Fibroblast of the aortic adventitia (primary cell): ENCODE measurements around the gene IRF2. TPM values are rescaled to one million over a fixed set of nuclear protein-coding genes. Genes with fewer than 3 reads are reported as not detected.

Source experiments
- DNase-seq: peaks from one replicate; pipeline ENCODE4 v3.0.0-alpha.2; 2010; ENCODE audit warnings: low read depth
- H3K4me3 ChIP-seq: 2 replicates; pipeline ENCODE4 v1.5.1; 2011; ENCODE audit warnings: low read depth, mild to moderate bottlenecking, control low read depth, low read length, moderate library complexity
- total RNA-seq: library from RNA; depleted of rRNA; stranded (reverse); fragments of >200 nt; gene quantifications from 2 replicates; pipeline ENCODE4 v1.2.3, GENCODE V29; 2012; ENCODE audit warnings: low replicate concordance
- TF ChIP-seq, protein P1 (sequence below): IDR thresholded peaks from 2 replicates; pipeline ENCODE4 v1.5.1; 2011; ENCODE audit warnings: mild to moderate bottlenecking, low read length, control low read depth, inconsistent platforms; ENCODE audit not compliant: insufficient read depth

The IRF2 gene
- total RNA-seq, 1 donor = 35.2 TPM

DNA sequence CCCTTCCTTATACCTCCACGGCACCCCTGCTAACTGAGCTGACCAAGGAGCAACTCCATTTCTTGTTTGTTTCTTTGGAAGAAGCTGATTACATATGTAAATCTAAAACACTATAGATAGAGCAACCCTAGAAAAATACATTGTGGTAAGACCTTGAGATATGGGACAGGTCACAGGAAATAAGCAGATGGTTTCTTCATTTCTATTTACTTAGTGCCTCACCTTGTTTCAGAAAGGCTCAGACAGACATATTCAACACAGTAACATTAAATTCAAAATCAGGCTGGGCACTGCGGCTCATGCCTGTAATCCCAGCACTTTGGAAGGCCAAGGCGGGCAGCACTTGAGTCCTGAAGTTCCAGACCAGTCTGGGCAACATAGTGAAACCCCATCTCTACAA lies 47.3 kb downstream of the IRF2 start:
- DNase-seq = no peak
- TF ChIP-seq, protein P1, sequence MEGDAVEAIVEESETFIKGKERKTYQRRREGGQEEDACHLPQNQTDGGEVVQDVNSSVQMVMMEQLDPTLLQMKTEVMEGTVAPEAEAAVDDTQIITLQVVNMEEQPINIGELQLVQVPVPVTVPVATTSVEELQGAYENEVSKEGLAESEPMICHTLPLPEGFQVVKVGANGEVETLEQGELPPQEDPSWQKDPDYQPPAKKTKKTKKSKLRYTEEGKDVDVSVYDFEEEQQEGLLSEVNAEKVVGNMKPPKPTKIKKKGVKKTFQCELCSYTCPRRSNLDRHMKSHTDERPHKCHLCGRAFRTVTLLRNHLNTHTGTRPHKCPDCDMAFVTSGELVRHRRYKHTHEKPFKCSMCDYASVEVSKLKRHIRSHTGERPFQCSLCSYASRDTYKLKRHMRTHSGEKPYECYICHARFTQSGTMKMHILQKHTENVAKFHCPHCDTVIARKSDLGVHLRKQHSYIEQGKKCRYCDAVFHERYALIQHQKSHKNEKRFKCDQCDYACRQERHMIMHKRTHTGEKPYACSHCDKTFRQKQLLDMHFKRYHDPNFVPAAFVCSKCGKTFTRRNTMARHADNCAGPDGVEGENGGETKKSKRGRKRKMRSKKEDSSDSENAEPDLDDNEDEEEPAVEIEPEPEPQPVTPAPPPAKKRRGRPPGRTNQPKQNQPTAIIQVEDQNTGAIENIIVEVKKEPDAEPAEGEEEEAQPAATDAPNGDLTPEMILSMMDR = no peak
- no peak overlapping the region for H3K4me3 ChIP-seq

DNA sequence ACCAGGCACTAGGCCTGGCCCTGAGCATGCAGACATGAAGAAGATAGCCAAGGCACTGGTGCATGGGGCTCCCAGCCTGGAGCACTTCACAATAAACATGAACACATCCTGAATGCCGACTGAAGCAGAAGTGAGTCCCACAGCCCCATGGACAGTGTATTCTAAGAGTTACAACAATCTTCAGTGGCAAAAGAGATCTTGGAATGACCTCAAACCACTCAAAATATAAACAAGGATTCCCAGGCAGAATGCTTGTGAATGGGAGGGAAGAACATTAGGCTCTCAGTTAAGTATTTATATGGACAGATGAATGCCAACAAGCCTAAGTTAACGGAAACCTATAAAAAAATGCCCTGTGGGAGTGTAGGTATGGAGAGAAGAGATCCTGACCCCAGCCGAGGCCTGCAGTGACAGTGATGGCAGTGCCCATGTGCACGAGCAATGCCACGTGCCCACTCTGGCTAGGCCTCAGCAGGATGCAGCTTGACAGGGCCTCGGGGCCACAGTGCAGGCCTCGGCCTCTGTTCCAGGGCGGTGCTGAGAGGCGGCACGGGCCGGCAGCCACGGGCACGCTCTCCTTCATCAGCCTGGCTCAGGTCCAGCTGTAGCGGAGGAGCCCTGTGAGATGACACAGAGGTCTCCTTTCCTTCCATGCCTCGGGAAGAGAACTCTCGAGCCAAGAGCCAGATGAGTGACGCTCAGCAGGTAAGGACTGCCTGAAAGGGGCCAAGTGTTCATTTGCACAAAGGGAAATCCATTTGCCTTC lies 49.2 kb downstream of the IRF2 start:
- TF ChIP-seq, protein P1 = no peak
- H3K4me3 ChIP-seq = no peak overlapping the region
- no peak for DNase-seq

DNA sequence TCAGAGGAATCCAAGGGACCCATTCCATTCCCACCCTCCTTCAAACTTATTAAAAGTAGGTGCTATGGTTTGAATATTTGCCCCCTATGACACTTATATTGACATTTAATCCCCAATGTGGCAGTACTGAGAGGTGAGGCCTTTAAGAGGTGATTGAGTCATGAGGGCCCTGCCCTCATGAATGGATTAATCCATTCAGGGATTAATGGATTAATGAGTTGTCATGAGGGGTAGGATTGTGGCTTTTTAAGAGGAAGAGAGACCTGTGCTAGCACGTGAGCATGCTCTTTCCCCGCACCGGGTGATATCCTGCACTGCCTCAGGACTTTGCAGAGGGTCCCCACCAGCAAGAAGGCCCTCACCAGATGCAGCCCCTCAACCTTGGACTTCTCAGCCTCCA lies 50.1 kb downstream of the IRF2 start:
- H3K4me3 ChIP-seq = no peak overlapping the region
- DNase-seq = no peak
- TF ChIP-seq, protein P1 = no peak

DNA sequence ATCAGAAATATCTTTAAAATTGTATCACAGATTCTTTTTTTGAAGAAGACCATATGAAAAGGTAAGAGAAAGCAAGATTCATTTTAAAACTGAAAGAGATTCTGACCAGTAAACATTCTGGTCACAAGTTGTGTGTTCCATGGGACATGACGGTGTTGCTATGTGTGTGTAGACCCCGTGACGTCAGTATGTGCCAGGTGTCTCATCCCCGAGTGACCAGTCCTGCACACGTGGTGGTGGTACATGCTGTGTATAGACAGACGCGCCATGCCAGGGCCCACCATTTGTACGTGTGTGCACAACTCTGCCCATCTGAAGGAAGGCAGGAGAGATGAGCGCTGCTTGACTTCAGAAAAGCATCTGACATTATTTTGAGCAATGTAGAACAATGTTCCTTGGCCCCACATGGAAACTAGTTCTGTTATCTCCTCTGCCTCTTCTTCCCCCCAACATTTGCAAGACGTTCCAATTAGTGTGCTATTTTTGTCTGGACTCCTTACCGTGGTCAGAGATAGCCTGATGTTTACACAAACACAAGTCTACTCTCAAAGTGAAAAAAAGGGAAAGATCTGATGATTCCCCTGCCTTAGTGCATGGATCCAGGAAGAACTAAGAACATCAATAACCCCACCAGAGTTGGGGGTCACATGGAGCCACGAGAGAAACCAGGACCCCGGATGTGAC lies 51.2 kb downstream of the IRF2 start:
- TF ChIP-seq, protein P1 = no peak
- DNase-seq = no peak
- H3K4me3 ChIP-seq = no peak overlapping the region

DNA sequence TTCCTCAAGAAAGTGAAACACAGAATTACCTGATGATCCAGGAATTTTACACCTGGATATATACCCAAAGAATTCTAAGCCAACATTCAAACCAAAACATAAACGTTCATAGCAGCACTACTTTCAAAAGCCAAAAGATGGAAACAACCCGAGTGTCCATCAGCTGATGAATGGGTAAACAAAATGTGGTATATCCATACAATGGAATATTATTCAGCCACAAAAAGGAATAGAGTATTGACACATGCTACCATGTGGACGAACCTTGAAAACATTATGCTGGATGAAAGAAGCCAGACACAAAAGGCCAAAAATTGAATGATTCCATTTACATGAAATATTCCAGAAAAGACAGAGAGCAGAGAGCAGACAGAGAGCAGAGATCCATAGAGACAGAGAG lies 52.0 kb downstream of the IRF2 start:
- TF ChIP-seq, protein P1 = no peak
- H3K4me3 ChIP-seq = no peak overlapping the region
- no peak for DNase-seq

DNA sequence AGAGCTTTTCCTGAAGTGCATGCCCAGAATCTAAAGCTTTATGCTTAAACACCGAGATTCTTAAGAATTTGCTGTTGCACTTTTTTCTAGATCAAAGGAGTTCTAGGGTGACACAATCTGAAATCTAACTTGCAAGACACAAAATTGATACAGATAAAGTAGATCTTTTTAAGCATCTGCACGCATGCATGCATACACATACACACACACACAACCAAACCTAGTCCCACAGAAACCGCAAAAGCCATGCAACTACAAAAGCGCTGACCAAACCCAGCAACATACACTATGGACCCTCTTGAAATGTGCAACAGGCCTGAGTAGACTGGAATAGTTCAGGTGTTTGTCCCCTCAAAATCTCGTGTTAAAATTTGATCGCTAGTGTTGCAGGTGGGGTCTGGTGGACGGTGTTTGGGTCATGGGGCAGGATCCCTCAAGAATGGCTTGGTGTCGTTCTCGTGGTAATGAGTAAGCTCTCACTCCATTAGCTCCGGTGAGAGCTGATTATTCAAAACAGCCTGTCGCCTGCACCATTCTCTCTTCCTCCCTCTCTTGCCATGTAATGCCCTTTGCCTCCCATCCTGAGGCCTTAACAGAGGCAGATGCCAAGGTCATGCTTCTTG lies 52.7 kb downstream of the IRF2 start:
- DNase-seq = no peak
- no peak overlapping the region for H3K4me3 ChIP-seq
- TF ChIP-seq, protein P1 = no peak
